ENCODE measurements around the gene BHLHE40. TPM values are rescaled to one million over a fixed set of nuclear protein-coding genes. Genes with fewer than 3 reads are reported as not detected.
A peak's percentile ranks its signal among the peaks of the same experiment; 100 is the strongest.

Gene BHLHE40
- total and polyA plus RNA-seq, 4 experiments from 2014 or later, result 33.0 to 45.8 (median 39.7) TPM

DNA sequence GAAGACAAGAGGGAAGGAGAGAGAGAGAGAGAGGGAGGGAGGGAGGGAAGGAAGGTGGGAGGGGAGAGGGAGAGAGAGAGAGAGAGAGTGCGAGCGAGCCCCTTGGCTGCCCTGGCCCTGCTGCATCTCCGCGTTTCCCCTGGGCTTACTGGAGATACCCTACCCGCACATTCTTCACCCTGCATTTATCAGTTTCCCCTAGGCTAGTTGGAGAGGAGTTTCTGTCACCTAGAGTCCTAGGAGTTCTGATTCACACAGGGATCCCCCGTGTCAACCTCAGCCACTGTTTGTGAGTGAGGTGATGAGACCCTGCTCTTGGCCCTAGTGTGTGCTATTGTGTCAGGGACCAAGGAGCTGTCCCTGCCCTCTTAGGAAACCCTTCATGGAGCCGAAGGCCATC lies 18.7 kb downstream of the BHLHE40 start:
- H3K4me3 ChIP-seq (ENCODE audit: low read length in 2 of 2), result no peak overlapping the region
- Mint-ChIP-seq H3K27ac (peak overlapping the region in 1 of 7 donors; percentile 46), H3K27me3 (no peaks in the 10 kb centered on the region), H3K36me3 (no peaks in the 10 kb centered on the region), H3K4me3 (no peak overlapping the region), H3K9me3 (no peaks in the 10 kb centered on the region), H3K4me1 (peaks cover 11 to 25% (median 15%) of the 10 kb centered on the region in 4 donors)
- POLR2A ChIA-PET (ENCODE audit: partially characterized antibody), result interaction anchor here (0.6 kb wide), 1 partner anchor 13 kb away, joined by 3 read pairs; no protein-coding TSS in a partner anchor
- H3K36me3 ChIP-seq (ENCODE audit: insufficient read depth, low read length), result no peaks in the 10 kb centered on the region
- intact Hi-C loops (cut with micrococcal nuclease), result no loop called here
- CTCF ChIA-PET (ENCODE audit: partially characterized antibody), result interaction anchor here (0.7 to 2.3 kb wide), 4 partner anchors 14 to 277 kb away, joined by 3 to 9 read pairs (median 3); no protein-coding TSS in a partner anchor
- no peak for DNase-seq
- no peaks in the 10 kb centered on the region for H3K9me3 ChIP-seq (ENCODE audit: control insufficient read depth in 1 of 2, low read length in 2 of 2)
- peaks cover 22% of the 10 kb centered on the region for H3K4me1 ChIP-seq (ENCODE audit: insufficient read depth, low read length)
- H3K27me3 ChIP-seq (ENCODE audit: insufficient read depth, low read length), result no peaks in the 10 kb centered on the region
- H3K27ac ChIP-seq (ENCODE audit: low read depth, low read length), result no peak overlapping the region

DNA sequence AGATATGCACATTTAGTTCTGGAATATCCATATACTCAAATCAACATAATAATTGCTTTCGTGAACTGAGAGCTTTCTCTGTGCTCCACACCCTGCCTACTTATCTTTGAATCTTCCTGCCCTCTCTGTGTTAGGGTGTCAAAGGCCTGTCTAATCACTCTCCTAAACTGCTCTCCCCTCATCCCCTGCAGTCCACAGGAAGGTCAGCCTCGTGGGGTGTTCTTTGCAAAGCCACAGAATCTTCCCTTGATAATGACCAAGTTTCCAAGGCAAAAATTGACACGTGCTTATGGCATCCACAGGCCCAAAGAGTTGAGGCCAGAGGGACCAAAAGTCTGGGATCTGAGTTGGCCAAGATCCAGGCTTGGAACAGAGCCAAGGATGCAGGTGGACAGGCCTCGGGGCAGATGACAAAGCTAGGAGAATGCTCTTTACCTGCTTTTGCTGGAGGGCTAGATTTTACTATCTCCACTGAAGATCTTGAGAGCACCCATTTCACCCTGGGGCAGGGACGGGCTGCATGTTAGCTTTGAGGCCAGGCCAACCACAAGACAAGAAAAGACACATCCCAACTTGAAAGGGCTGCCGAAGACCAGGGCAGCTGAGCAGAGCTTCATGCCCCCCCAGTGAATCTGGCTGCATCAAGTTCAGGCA lies 20.4 kb downstream of the BHLHE40 start:
- H3K4me3 Mint-ChIP-seq, result no peak overlapping the region
- H3K9me3 ChIP-seq (ENCODE audit: control insufficient read depth in 1 of 2, low read length in 2 of 2), result no peaks in the 10 kb centered on the region
- peaks cover 11 to 33% (median 15%) of the 10 kb centered on the region in 4 donors for H3K4me1 Mint-ChIP-seq
- intact Hi-C loops (cut with micrococcal nuclease), result no loop called here
- H3K36me3 Mint-ChIP-seq, result no peaks in the 10 kb centered on the region
- H3K27me3 Mint-ChIP-seq, result no peaks in the 10 kb centered on the region
- peak overlapping the region in 4 of 7 donors; percentile 12 to 74 (median 46) for H3K27ac Mint-ChIP-seq
- DNase-seq, result no peak
- H3K4me3 ChIP-seq (ENCODE audit: low read length in 2 of 2), result no peak overlapping the region
- no peaks in the 10 kb centered on the region for H3K9me3 Mint-ChIP-seq
- H3K27ac ChIP-seq (ENCODE audit: low read depth, low read length), result no peak overlapping the region
- H3K4me1 ChIP-seq (ENCODE audit: insufficient read depth, low read length), result peaks cover 25% of the 10 kb centered on the region
- H3K36me3 ChIP-seq (ENCODE audit: insufficient read depth, low read length), result no peaks in the 10 kb centered on the region
- ChIA-PET POLR2A (ENCODE audit: partially characterized antibody) (interaction anchor here (3.0 to 5.2 kb wide), 2 partner anchors 14 to 21 kb away, joined by 7 to 40 read pairs; partner anchors contain the start of gene BHLHE40), CTCF (ENCODE audit: partially characterized antibody) (interaction anchor here (1.0 to 2.3 kb wide), 4 partner anchors 7 to 26 kb away, joined by 3 to 9 read pairs (median 5); no protein-coding TSS in a partner anchor)
- no peaks in the 10 kb centered on the region for H3K27me3 ChIP-seq (ENCODE audit: insufficient read depth, low read length)

DNA sequence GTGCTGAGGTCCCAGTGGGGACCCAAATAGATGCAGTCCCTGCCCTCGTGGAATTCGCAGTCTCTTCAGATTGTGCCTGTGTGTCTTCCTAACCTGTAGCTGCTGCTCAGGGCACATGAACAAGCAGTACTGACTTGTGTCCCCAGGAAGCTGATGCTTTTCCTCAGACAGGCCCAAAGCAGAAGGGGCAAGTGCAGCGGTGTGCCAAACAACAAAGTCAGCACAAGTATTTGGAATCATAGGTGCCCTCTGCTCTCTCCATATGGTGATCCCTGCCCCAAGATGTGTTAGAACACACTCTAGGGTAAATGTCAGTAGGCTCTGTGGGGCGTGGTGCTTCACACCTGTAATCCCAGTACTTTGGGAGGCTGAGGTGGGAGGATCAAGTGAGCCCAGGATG lies 21.9 kb downstream of the BHLHE40 start:
- Mint-ChIP-seq H3K4me1 (peaks cover 14 to 45% (median 19%) of the 10 kb centered on the region in 4 donors), H3K27ac (peak overlapping the region in 1 of 7 donors; percentile 65), H3K4me3 (no peak overlapping the region), H3K9me3 (no peaks in the 10 kb centered on the region), H3K36me3 (no peaks in the 10 kb centered on the region), H3K27me3 (no peaks in the 10 kb centered on the region)
- Histone ChIP-seq H3K36me3 (ENCODE audit: insufficient read depth, low read length) (no peaks in the 10 kb centered on the region), H3K27ac (ENCODE audit: low read depth, low read length) (no peak overlapping the region), H3K9me3 (ENCODE audit: control insufficient read depth in 1 of 2, low read length in 2 of 2) (no peaks in the 10 kb centered on the region), H3K4me1 (ENCODE audit: insufficient read depth, low read length) (peaks cover 25% of the 10 kb centered on the region), H3K4me3 (ENCODE audit: low read length in 2 of 2) (no peak overlapping the region), H3K27me3 (ENCODE audit: insufficient read depth, low read length) (no peaks in the 10 kb centered on the region)
- POLR2A ChIA-PET (ENCODE audit: partially characterized antibody), result interaction anchor here (0.6 to 5.2 kb wide), 3 partner anchors 9 to 22 kb away, joined by 3 to 40 read pairs (median 7); partner anchors contain the start of gene BHLHE40
- no peak for DNase-seq
- intact Hi-C loops (cut with micrococcal nuclease), result no loop called here
- CTCF ChIA-PET (ENCODE audit: partially characterized antibody), result interaction anchor here (1.0 to 2.1 kb wide), 3 partner anchors 9 to 23 kb away, joined by 4 to 6 read pairs (median 5); no protein-coding TSS in a partner anchor

DNA sequence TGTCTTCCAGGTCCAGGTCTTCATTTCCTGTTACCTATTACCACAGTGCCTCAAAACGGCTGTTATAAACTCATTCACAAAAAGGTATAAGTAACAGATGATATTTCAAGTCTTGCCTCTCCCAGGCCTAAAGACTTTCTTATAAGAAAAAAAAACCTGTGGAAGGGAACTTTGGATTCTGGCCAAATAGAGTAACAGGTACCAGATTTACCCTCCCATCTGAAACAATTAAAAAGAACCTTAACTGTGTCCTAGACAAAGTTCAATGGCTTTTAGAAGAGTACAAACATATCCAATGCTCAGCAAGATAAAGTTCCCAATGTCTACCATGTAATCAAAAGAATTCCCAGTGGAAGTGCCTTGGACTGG lies 22.6 kb downstream of the BHLHE40 start:
- H3K9me3 Mint-ChIP-seq, result no peaks in the 10 kb centered on the region
- CTCF ChIA-PET (ENCODE audit: partially characterized antibody), result interaction anchor here (1.5 to 2.1 kb wide), 2 partner anchors 9 to 15 kb away, joined by 3 to 5 read pairs; no protein-coding TSS in a partner anchor
- H3K4me1 ChIP-seq (ENCODE audit: insufficient read depth, low read length), result peaks cover 32% of the 10 kb centered on the region
- peaks cover 0 to 1% of the 10 kb centered on the region in 2 donors for H3K36me3 Mint-ChIP-seq
- intact Hi-C loops (cut with micrococcal nuclease), result loop anchor here (2.0 kb wide), 1 partner anchor 15 kb away; no protein-coding TSS in a partner anchor
- H3K27me3 Mint-ChIP-seq, result no peaks in the 10 kb centered on the region
- no peaks in the 10 kb centered on the region for H3K9me3 ChIP-seq (ENCODE audit: control insufficient read depth in 1 of 2, low read length in 2 of 2)
- no peak for DNase-seq
- peak overlapping the region in 1 of 8 donors; percentile 22 for H3K4me3 Mint-ChIP-seq
- no peak overlapping the region for H3K4me3 ChIP-seq (ENCODE audit: low read length in 2 of 2)
- H3K4me1 Mint-ChIP-seq, result peaks cover 16 to 51% (median 23%) of the 10 kb centered on the region in 4 donors
- no peaks in the 10 kb centered on the region for H3K36me3 ChIP-seq (ENCODE audit: insufficient read depth, low read length)
- H3K27me3 ChIP-seq (ENCODE audit: insufficient read depth, low read length), result no peaks in the 10 kb centered on the region
- POLR2A ChIA-PET (ENCODE audit: partially characterized antibody), result interaction anchor here (0.9 to 5.2 kb wide), 6 partner anchors 8 to 180 kb away, joined by 3 to 40 read pairs (median 4); partner anchors contain the start of gene BHLHE40
- H3K27ac Mint-ChIP-seq, result peak overlapping the region in 4 of 7 donors; percentile 61 to 86 (median 80)
- no peak overlapping the region for H3K27ac ChIP-seq (ENCODE audit: low read depth, low read length)

DNA sequence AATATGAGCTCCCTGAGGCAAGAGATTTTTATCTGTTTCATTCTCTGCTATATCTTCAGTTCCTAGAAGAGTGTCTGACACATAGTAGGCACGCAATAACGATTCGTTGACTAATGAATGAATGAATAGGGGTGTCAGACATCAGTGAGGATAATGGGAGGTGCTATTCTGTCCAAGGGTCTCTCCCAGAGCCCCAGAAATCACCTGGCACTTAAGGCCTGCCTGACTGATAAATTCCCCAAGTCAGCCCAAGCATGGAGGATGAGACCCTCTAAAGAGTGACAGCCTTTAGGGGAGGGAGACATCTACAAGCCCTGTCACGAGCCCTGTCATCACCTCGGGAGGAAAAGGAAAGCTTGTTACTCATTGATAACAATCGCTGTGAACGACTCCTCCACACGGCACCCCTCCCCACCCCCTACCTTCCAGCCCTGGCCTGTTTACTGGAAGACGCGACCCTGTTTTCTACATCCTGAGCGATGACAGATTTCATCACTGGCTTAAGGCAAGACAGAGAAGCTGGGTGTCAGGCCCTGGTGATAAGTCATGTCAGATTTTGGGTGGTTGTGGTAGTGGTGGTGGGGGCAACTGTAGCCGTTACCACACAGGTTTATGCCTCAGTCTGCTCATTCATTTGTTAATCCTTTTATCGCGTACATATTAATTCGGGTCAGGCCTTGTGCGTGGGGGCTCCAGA lies 23.1 kb downstream of the BHLHE40 start:
- peak; percentile 41 to 88 (median 48) for DNase-seq
- no peaks in the 10 kb centered on the region for H3K27me3 Mint-ChIP-seq
- no peak overlapping the region for H3K4me3 ChIP-seq (ENCODE audit: low read length in 2 of 2)
- H3K9me3 ChIP-seq (ENCODE audit: control insufficient read depth in 1 of 2, low read length in 2 of 2), result no peaks in the 10 kb centered on the region
- peaks cover 0 to 1% of the 10 kb centered on the region in 2 donors for H3K36me3 Mint-ChIP-seq
- H3K4me3 Mint-ChIP-seq, result peak overlapping the region in 4 of 8 donors; percentile 22 to 53 (median 51)
- no peak overlapping the region for H3K27ac ChIP-seq (ENCODE audit: low read depth, low read length)
- H3K9me3 Mint-ChIP-seq, result no peaks in the 10 kb centered on the region
- peak overlapping the region in 6 of 7 donors; percentile 61 to 87 (median 83) for H3K27ac Mint-ChIP-seq
- H3K4me1 Mint-ChIP-seq, result peaks cover 19 to 56% (median 28%) of the 10 kb centered on the region in 4 donors
- POLR2A ChIA-PET (ENCODE audit: partially characterized antibody), result interaction anchor here (0.9 to 5.2 kb wide), 7 partner anchors 8 to 180 kb away, joined by 3 to 40 read pairs (median 3); partner anchors contain the start of gene BHLHE40
- H3K36me3 ChIP-seq (ENCODE audit: insufficient read depth, low read length), result no peaks in the 10 kb centered on the region
- no peaks in the 10 kb centered on the region for H3K27me3 ChIP-seq (ENCODE audit: insufficient read depth, low read length)
- CTCF ChIA-PET (ENCODE audit: partially characterized antibody), result interaction anchor here (1.3 to 3.1 kb wide), 4 partner anchors 10 to 22 kb away, joined by 3 to 7 read pairs (median 4); no protein-coding TSS in a partner anchor
- intact Hi-C loops (cut with micrococcal nuclease), result loop anchor here (2.0 kb wide), 1 partner anchor 14 kb away; no protein-coding TSS in a partner anchor
- peaks cover 37% of the 10 kb centered on the region for H3K4me1 ChIP-seq (ENCODE audit: insufficient read depth, low read length)

DNA sequence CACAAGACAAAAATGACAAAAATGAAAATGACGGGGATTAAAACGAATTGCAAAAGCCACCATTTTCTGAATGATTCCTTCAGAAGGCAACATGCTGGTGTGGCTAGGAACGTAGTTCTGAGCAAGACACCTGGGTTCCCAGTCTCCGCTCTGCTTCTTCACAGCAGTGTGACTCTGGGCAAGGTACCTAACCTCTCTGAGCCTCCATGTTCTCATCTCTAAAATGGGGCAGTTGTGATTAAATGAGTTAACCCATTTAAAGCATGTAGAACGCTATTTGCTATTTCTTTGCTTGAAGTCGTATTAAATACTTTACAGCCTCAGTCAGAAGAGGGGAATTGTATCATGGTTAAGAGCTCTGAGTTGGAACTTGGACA lies 23.6 kb downstream of the BHLHE40 start:
- no peak overlapping the region for H3K4me3 ChIP-seq (ENCODE audit: low read length in 2 of 2)
- no peaks in the 10 kb centered on the region for H3K36me3 ChIP-seq (ENCODE audit: insufficient read depth, low read length)
- Mint-ChIP-seq H3K27me3 (no peaks in the 10 kb centered on the region), H3K27ac (peak overlapping the region in 6 of 7 donors; percentile 61 to 87 (median 83)), H3K4me3 (peak overlapping the region in 3 of 8 donors; percentile 22 to 51 (median 51)), H3K36me3 (peaks cover 0 to 1% of the 10 kb centered on the region in 2 donors), H3K4me1 (peaks cover 19 to 58% (median 29%) of the 10 kb centered on the region in 4 donors), H3K9me3 (no peaks in the 10 kb centered on the region)
- no peaks in the 10 kb centered on the region for H3K27me3 ChIP-seq (ENCODE audit: insufficient read depth, low read length)
- no peaks in the 10 kb centered on the region for H3K9me3 ChIP-seq (ENCODE audit: control insufficient read depth in 1 of 2, low read length in 2 of 2)
- ChIA-PET CTCF (ENCODE audit: partially characterized antibody) (interaction anchor here (1.3 to 3.1 kb wide), 3 partner anchors 13 to 23 kb away, joined by 3 to 7 read pairs (median 3); no protein-coding TSS in a partner anchor), POLR2A (ENCODE audit: partially characterized antibody) (interaction anchor here (0.9 to 5.2 kb wide), 4 partner anchors 9 to 37 kb away, joined by 3 to 40 read pairs (median 5); partner anchors contain the start of gene BHLHE40)
- intact Hi-C loops (cut with micrococcal nuclease), result loop anchor here (2.0 kb wide), 1 partner anchor 14 kb away; no protein-coding TSS in a partner anchor
- peaks cover 41% of the 10 kb centered on the region for H3K4me1 ChIP-seq (ENCODE audit: insufficient read depth, low read length)
- H3K27ac ChIP-seq (ENCODE audit: low read depth, low read length), result no peak overlapping the region
- DNase-seq, result no peak

All from CD4-positive, alpha-beta memory T cell (primary cell).